KMS-11 (cell line): ENCODE measurements around the gene UQCR11.
A peak's percentile ranks its signal among the peaks of the same experiment; 100 is the strongest.

Experiments
- H2AFZ ChIP-seq: fragments of 200-600 bp; sonication (generic); 2 replicates; pipeline ENCODE4 v1.6.1; 2016; ENCODE audit warnings: antibody characterized with exemption, mixed run types, low read depth
- H3K27ac ChIP-seq: fragments of 200-600 bp; sonication (generic); 2 replicates; pipeline ENCODE4 v1.6.1; 2016; ENCODE audit warnings: mild to moderate bottlenecking, mixed run types
- H3K27me3 ChIP-seq: fragments of 200-600 bp; sonication (generic); 2 replicates; pipeline ENCODE4 v1.6.1; 2017; ENCODE audit warnings: mild to moderate bottlenecking, low read depth, mixed run types, moderate library complexity; ENCODE audit not compliant: insufficient read depth
- H3K36me3 ChIP-seq: fragments of 200-600 bp; sonication (generic); 2 replicates; pipeline ENCODE4 v1.6.1; 2017; ENCODE audit warnings: mild to moderate bottlenecking, mixed run types; ENCODE audit not compliant: insufficient read depth
- H3K4me1 ChIP-seq: fragments of 200-600 bp; sonication (generic); 2 replicates; pipeline ENCODE4 v1.6.1; 2016; ENCODE audit warnings: mild to moderate bottlenecking, low read depth, mixed run types; ENCODE audit not compliant: poor library complexity, severe bottlenecking
- H3K4me2 ChIP-seq: fragments of 200-600 bp; sonication (generic); 2 replicates; pipeline ENCODE4 v1.7.0; 2016; ENCODE audit warnings: mild to moderate bottlenecking, mixed run types
- H3K4me3 ChIP-seq: fragments of 200-600 bp; sonication (generic); IDR thresholded peaks from 2 replicates; pipeline ENCODE4 v1.6.1; 2017; ENCODE audit warnings: low read depth, low read length, mixed read lengths; ENCODE audit not compliant: insufficient read depth
- H3K79me2 ChIP-seq: fragments of 200-600 bp; sonication (generic); 2 replicates; pipeline ENCODE4 v1.6.1; 2016; ENCODE audit warnings: low read depth, mixed run types; ENCODE audit not compliant: insufficient read depth
- H3K9ac ChIP-seq: fragments of 200-600 bp; sonication (generic); 2 replicates; pipeline ENCODE4 v1.6.1; 2016; ENCODE audit warnings: mild to moderate bottlenecking, mixed run types
- H4K20me1 ChIP-seq: fragments of 200-600 bp; sonication (generic); 2 replicates; pipeline ENCODE4 v1.6.1; 2016; ENCODE audit warnings: mild to moderate bottlenecking, mixed run types; ENCODE audit not compliant: insufficient read depth
- TF ChIP-seq, protein P1 (sequence below): fragments of 200-600 bp; sonication (generic); conservative IDR thresholded peaks from 2 replicates; pipeline ENCODE4 v1.6.1; 2017; ENCODE audit warnings: low read depth, mild to moderate bottlenecking, antibody characterized with exemption, low read length, moderate library complexity, mixed read lengths

UQCR11 gene

DNA sequence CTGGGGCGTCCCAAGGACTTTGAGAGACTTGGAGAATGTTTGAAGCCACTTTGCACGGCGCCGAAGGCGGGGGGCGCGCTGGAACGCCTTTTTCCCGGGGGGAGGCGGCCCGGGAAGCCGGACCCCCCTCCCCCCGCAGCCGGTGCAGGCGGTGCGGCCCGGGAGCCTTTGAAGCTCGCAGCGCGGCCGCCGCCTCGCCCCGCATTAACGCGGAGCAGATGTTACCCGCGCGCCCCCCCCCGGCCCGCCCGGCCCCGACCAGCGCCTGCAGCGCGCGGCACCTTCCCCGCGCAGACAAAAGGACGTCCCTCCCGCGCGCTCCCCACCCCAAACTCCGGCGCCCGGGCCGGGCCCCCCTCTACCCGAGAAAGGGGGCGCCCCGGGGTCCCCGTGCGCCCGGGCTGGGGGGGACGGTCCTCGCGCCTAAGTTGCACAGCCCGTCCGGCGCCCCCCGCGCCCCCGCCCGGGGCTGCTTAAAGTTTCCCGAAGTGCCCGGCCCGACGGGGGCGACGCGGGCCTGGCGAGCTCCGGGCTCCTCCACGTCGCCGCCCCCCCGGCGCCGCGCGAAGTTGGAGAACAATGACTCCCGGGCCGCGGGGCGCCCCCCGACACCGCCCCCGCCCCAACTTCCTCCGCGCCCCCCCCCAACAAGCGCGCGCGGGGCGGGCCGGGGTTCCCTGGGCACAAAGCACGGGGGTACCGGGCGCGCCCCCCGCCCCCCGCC lies 46.5 kb upstream of the UQCR11 start:
- Histone ChIP-seq H3K79me2 (peaks cover 28% of the 10 kb centered on the region), H3K9ac (peak overlapping the region; percentile 71), H3K36me3 (no peaks in the 10 kb centered on the region), H2AFZ (peak overlapping the region; percentile 34), H3K4me2 (peak overlapping the region; percentile 100), H4K20me1 (0 out of 2 replicates have a peak, but pooled peaks cover 5% of the 10 kb centered on the region), H3K27ac (peak overlapping the region; percentile 57), H3K27me3 (peaks cover 4% of the 10 kb centered on the region; the same call in 1 of the 2 replicates), H3K4me3 (no peak overlapping the region), H3K4me1 (peaks cover 27% of the 10 kb centered on the region)
- TF ChIP-seq, protein P1, sequence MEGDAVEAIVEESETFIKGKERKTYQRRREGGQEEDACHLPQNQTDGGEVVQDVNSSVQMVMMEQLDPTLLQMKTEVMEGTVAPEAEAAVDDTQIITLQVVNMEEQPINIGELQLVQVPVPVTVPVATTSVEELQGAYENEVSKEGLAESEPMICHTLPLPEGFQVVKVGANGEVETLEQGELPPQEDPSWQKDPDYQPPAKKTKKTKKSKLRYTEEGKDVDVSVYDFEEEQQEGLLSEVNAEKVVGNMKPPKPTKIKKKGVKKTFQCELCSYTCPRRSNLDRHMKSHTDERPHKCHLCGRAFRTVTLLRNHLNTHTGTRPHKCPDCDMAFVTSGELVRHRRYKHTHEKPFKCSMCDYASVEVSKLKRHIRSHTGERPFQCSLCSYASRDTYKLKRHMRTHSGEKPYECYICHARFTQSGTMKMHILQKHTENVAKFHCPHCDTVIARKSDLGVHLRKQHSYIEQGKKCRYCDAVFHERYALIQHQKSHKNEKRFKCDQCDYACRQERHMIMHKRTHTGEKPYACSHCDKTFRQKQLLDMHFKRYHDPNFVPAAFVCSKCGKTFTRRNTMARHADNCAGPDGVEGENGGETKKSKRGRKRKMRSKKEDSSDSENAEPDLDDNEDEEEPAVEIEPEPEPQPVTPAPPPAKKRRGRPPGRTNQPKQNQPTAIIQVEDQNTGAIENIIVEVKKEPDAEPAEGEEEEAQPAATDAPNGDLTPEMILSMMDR: no peak

DNA sequence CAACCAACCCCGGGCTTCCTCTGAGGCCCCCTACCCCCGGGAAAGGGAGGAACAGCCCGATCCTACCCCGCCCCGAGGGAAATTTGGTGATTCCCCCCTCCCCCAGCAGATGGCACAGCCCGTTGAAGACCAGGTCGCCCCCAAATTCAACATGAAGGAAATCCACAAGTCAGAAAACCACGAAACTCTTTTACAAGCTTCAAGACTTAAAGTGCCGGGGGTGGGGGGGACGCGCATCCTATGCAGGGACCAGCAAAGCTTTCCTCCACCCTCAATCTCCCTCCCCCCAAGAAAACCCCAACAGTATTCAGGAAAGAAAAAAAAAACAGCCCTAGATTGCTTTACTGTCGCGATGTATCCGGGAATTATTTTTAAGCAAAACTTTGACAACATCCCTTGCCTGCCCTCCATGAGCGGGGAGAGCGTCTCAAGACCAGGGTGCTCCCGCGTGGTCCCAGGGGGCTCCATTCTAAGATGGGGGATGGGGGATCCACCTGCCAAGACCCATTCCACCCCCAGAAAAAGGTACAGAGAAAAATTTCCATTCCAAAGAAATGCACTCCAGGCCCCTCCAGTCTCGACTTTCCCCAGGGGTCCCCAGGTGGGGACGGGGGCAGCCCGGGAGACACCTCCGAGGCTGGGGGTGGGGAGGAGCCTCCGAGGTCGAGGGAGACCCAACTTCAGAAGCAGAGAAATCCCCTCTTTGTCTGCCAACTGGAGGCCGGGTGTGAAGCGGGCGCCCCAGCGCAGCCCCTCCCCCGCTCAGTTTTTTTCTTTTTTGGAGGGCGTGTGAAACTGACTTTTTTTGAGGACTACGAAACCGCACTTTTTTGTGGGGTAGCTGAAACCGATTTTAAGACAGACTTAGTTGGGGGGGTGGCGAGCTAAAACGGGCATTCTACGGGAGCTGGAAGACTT lies 45.6 kb upstream of the UQCR11 start:
- Histone ChIP-seq H3K27me3 (no peaks in the 10 kb centered on the region), H3K79me2 (peaks cover 28% of the 10 kb centered on the region), H3K9ac (peak overlapping the region; percentile 71), H3K36me3 (no peaks in the 10 kb centered on the region), H3K27ac (peak overlapping the region; percentile 57), H3K4me2 (peak overlapping the region; percentile 100), H3K4me1 (peaks cover 27% of the 10 kb centered on the region), H2AFZ (peak overlapping the region; percentile 34), H3K4me3 (no peak overlapping the region), H4K20me1 (0 out of 2 replicates have a peak, but pooled peaks cover 5% of the 10 kb centered on the region)
- TF ChIP-seq, protein P1: no peak

DNA sequence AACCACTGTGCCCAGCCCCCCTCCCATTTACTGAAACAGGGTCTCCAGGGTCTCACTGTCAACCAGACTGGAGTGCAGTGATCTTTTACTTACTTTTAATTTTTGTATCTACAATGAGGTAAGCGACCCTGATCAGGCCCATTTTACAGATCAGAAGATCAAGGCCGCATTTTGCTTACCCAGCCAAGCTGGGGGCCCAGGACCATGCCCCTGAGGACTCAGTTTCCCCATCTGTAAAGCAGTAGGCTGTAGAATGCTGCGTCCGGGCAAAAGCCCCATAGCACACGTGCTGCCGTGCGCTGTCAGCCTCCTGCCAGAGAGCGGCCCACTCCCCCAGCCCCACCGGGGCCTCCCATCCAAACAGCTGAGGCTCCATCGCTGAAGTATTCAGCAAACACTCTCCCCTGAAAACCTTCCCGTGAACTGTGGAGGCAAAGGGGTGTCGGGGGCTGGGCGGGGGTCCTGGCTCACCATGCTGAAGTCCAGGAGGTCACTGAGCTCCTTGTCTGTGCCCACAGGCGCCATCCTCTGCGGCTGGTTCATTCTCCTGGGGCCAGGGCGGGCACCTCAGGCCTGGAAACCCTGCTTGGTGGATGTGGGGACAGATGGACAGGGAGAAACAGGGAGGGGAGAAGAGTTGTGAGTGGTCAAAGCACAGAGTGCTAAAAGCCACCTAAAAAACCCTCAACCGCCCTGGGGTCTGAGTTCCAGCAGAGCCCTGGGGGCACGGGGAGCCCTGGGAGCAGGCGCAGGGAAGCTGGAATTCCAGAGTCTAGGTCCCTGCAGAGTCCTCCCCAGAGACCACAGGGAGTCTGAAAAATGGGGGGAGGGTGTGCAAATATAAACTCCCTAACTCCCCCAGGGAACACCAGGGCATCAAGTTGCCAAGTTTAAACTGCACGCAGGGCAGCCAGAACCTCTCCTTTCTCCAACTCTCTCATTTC lies 44.7 kb upstream of the UQCR11 start:
- Histone ChIP-seq H3K79me2 (peaks cover 28% of the 10 kb centered on the region), H4K20me1 (0 out of 2 replicates have a peak, but pooled peaks cover 5% of the 10 kb centered on the region), H3K4me2 (peak overlapping the region; percentile 100), H2AFZ (no peak overlapping the region), H3K4me3 (no peak overlapping the region), H3K36me3 (no peaks in the 10 kb centered on the region), H3K27ac (peak overlapping the region; percentile 57; the same call in 1 of the 2 replicates), H3K27me3 (no peaks in the 10 kb centered on the region), H3K9ac (peak overlapping the region; percentile 71; the same call in 1 of the 2 replicates), H3K4me1 (peaks cover 27% of the 10 kb centered on the region)
- TF ChIP-seq, protein P1: no peak
